Naive thymus-derived CD4-positive, alpha-beta T cell (primary cell): Measurements from ENCODE around the gene TOP1. TPM values are rescaled to one million over a fixed set of nuclear protein-coding genes. Genes with fewer than 3 reads are reported as not detected.

Experiments
- ATAC-seq: fragments of 150-1000 bp; cut with Tn5 transposase; 2 replicates; pipeline ENCODE4 v1.10.0; 2021; ENCODE audit warnings: mild to moderate bottlenecking, moderate library complexity
- CTCF ChIA-PET: fragments of 350-600 bp; sonication (Branson Sonifier 250); formaldehyde crosslinking; loops from one replicate; lab custom pipeline; 2021; ENCODE audit warnings: antibody characterized with exemption; lab: Charles Lee
- POLR2A ChIA-PET: fragments of 350-600 bp; sonication (Branson Sonifier 250); formaldehyde crosslinking; loops from one replicate; lab custom pipeline; 2021; ENCODE audit warnings: antibody characterized with exemption, inconsistent platforms; lab: Charles Lee
- DNase-seq, 9 donors: peaks; one replicate each; pipeline versions ENCODE4 v3.0.0 to v3.0.0-alpha.2; 2020 to 2022; ENCODE audit warnings: mixed read lengths in 1 of 9
- H3K27ac ChIP-seq: one replicate; pipeline ENCODE4 v1.7.0; 2013; ENCODE audit warnings: mild to moderate bottlenecking, low read depth, low read length, moderate library complexity
- H3K27me3 ChIP-seq, 2 donors: one replicate each; pipeline ENCODE4 v1.7.0; 2013; ENCODE audit warnings: low read length in 2 of 2, mild to moderate bottlenecking in 2 of 2, moderate library complexity in 2 of 2; ENCODE audit not compliant: control insufficient read depth in 2 of 2, insufficient read depth in 2 of 2
- H3K36me3 ChIP-seq, 3 experiments: 1 replicate in 2 of 3; 2 replicates in 1 of 3; pipeline ENCODE4 v1.7.0; 2013; ENCODE audit warnings: low read length in 3 of 3, mild to moderate bottlenecking in 3 of 3, moderate library complexity in 1 of 3; ENCODE audit not compliant: insufficient read depth in 3 of 3, control insufficient read depth in 2 of 3
- H3K4me1 ChIP-seq, 2 donors: one replicate each; pipeline ENCODE4 v1.7.0; 2013; ENCODE audit warnings: low read length in 2 of 2, mild to moderate bottlenecking in 2 of 2, moderate library complexity in 1 of 2; ENCODE audit not compliant: control insufficient read depth in 2 of 2, insufficient read depth in 2 of 2
- H3K4me3 ChIP-seq: 2 replicates; pipeline ENCODE4 v1.7.0; 2013; ENCODE audit warnings: mild to moderate bottlenecking, low read length
- H3K9me3 ChIP-seq, 3 experiments: 1 replicate in 2 of 3; 2 replicates in 1 of 3; pipeline ENCODE4 v1.7.0; 2013; ENCODE audit warnings: low read length in 3 of 3; ENCODE audit not compliant: control insufficient read depth in 2 of 3
- H3K27ac Mint-ChIP-seq, 9 donors: one replicate each; pipeline ENCODE4 v1.8.0; 2020 to 2022; ENCODE audit warnings: mixed read lengths in 9 of 9, mild to moderate bottlenecking in 8 of 9, moderate library complexity in 5 of 9, inconsistent platforms in 2 of 9
- H3K27me3 Mint-ChIP-seq, 5 donors: one replicate each; pipeline ENCODE4 v1.8.0; 2021 to 2022; ENCODE audit warnings: mixed read lengths in 5 of 5, mild to moderate bottlenecking in 1 of 5
- H3K36me3 Mint-ChIP-seq, 5 donors: one replicate each; pipeline ENCODE4 v1.8.0; 2020 to 2022; ENCODE audit warnings: mixed read lengths in 5 of 5, mild to moderate bottlenecking in 3 of 5, inconsistent platforms in 1 of 5
- H3K4me1 Mint-ChIP-seq, 7 donors: one replicate each; pipeline ENCODE4 v1.8.0; 2020 to 2022; ENCODE audit warnings: mixed read lengths in 7 of 7, mild to moderate bottlenecking in 3 of 7, inconsistent platforms in 1 of 7
- H3K4me3 Mint-ChIP-seq, 10 donors: one replicate each; pipeline ENCODE4 v1.8.0; 2020 to 2022; ENCODE audit warnings: mild to moderate bottlenecking in 10 of 10, mixed read lengths in 10 of 10, moderate library complexity in 6 of 10, inconsistent platforms in 2 of 10
- H3K9me3 Mint-ChIP-seq, 11 donors: one replicate each; pipeline ENCODE4 v1.8.0; 2020 to 2022; ENCODE audit warnings: mixed read lengths in 11 of 11, mild to moderate bottlenecking in 4 of 11, inconsistent platforms in 1 of 11, moderate library complexity in 1 of 11
- intact Hi-C, 2 donors: fragments of 100-400 bp; cut with micrococcal nuclease; formaldehyde crosslinking; loops; one replicate each; pipeline ENCODE4 v1.15.1; 2023
- polyA plus RNA-seq, 2 donors: library from polyadenylated mRNA; unstranded; fragments of 300-500 nt; fragmentation: Illumina TruSeq; gene quantifications; one replicate each; pipeline ENCODE4 v1.2.3, GENCODE V29; 2021
- total RNA-seq, 6 experiments: library from RNA in 5 of 6; stranded (reverse) in 5 of 6; gene quantifications; 1 replicate in 5 of 6; 2 replicates in 1 of 6; pipeline ENCODE4 v1.2.3 and lab custom pipeline; 2021 to 2026

TOP1 gene
- total and polyA plus RNA-seq, 7 experiments from 2014 or later: 10.2 to 82.8 (median 33.3) TPM

GRCh38 chr20:41158082-41158625 is 129.5 kb downstream of the TOP1 start:
- CTCF ChIA-PET: interaction anchor here (0.8 to 13.2 kb wide), 6 partner anchors 9 to 74 kb away, joined by 3 to 236 read pairs (median 8); partner anchors contain the start of gene PLCG1
- intact Hi-C loops: loop anchor here (5.0 to 10.0 kb wide), 3 partner anchors 159 to 534 kb away; partner anchors contain the start of gene ZHX3 (in 2 of the 2)
- H3K9me3 ChIP-seq: no peaks in the 10 kb centered on the region
- H3K27me3 ChIP-seq: no peaks in the 10 kb centered on the region
- peaks cover 10 to 55% (median 20%) of the 10 kb centered on the region in 5 donors for H3K36me3 Mint-ChIP-seq
- peak overlapping the region; percentile 78 to 96 (median 86) for H3K4me3 Mint-ChIP-seq
- H3K4me3 ChIP-seq: peak overlapping the region; percentile 39
- peak overlapping the region; percentile 92 to 100 (median 97) for H3K27ac Mint-ChIP-seq
- POLR2A ChIA-PET: interaction anchor here (0.7 to 30.3 kb wide), 7 partner anchors 8 to 326 kb away, joined by 3 to 604 read pairs (median 3); partner anchors contain the start of gene PLCG1
- ATAC-seq (no peak), DNase-seq (no peak)
- peaks cover 79 to 99% (median 93%) of the 10 kb centered on the region in 7 donors for H3K4me1 Mint-ChIP-seq
- peaks cover 4 to 32% (median 7%) of the 10 kb centered on the region in 3 experiments for H3K36me3 ChIP-seq
- H3K9me3 Mint-ChIP-seq: peaks cover 0 to 6% (median 0%) of the 10 kb centered on the region in 11 donors
- peak overlapping the region; percentile 82 for H3K27ac ChIP-seq
- no peaks in the 10 kb centered on the region for H3K27me3 Mint-ChIP-seq
- peaks cover 96 to 98% of the 10 kb centered on the region in 2 donors for H3K4me1 ChIP-seq

GRCh38 chr20:41159547-41159946 is 130.9 kb downstream of the TOP1 start:
- no peaks in the 10 kb centered on the region for H3K9me3 ChIP-seq
- H3K4me1 ChIP-seq: peaks cover 82 to 85% of the 10 kb centered on the region in 2 donors
- peaks cover 73 to 99% (median 93%) of the 10 kb centered on the region in 7 donors for H3K4me1 Mint-ChIP-seq
- ChIA-PET POLR2A (interaction anchor here (0.9 to 30.3 kb wide), 3 partner anchors 13 to 21 kb away, joined by 3 to 604 read pairs (median 3); partner anchors contain the start of gene PLCG1), CTCF (interaction anchor here (4.7 to 13.2 kb wide), 2 partner anchors 13 to 19 kb away, joined by 35 to 236 read pairs; partner anchors contain the start of gene PLCG1)
- H3K36me3 Mint-ChIP-seq: peaks cover 18 to 58% (median 26%) of the 10 kb centered on the region in 5 donors
- DNase-seq: no peak
- H3K4me3 ChIP-seq: peak overlapping the region; percentile 39
- intact Hi-C loops: loop anchor here (5.0 to 10.0 kb wide), 3 partner anchors 158 to 533 kb away; partner anchors contain the start of gene ZHX3 (in 2 of the 2)
- no peaks in the 10 kb centered on the region for H3K27me3 Mint-ChIP-seq
- peaks cover 0 to 6% (median 0%) of the 10 kb centered on the region in 11 donors for H3K9me3 Mint-ChIP-seq
- ATAC-seq: no peak
- H3K27me3 ChIP-seq: no peaks in the 10 kb centered on the region
- peak overlapping the region; percentile 82 for H3K27ac ChIP-seq
- H3K36me3 ChIP-seq: peaks cover 18 to 46% (median 21%) of the 10 kb centered on the region in 3 experiments
- peak overlapping the region; percentile 92 to 100 (median 97) for H3K27ac Mint-ChIP-seq
- H3K4me3 Mint-ChIP-seq: peak overlapping the region; percentile 53 to 96 (median 84)

GRCh38 chr20:41160686-41161085 is 132.1 kb downstream of the TOP1 start:
- no peak overlapping the region for H3K4me3 ChIP-seq
- POLR2A ChIA-PET: interaction anchor here (0.9 to 30.3 kb wide), 2 partner anchors 20 to 21 kb away, joined by 3 to 604 read pairs; partner anchors contain the start of gene PLCG1
- peaks cover 71 to 73% of the 10 kb centered on the region in 2 donors for H3K4me1 ChIP-seq
- intact Hi-C loops: no loop called here
- ATAC-seq (no peak), DNase-seq (no peak)
- H3K27ac ChIP-seq: peak overlapping the region; percentile 82
- peaks cover 0 to 6% (median 0%) of the 10 kb centered on the region in 11 donors for H3K9me3 Mint-ChIP-seq
- CTCF ChIA-PET: interaction anchor here (0.8 to 13.2 kb wide), 3 partner anchors 9 to 21 kb away, joined by 3 to 236 read pairs (median 35); partner anchors contain the start of gene PLCG1
- H3K27me3 ChIP-seq: no peaks in the 10 kb centered on the region
- H3K27ac Mint-ChIP-seq: peak overlapping the region; percentile 92 to 100 (median 97)
- H3K27me3 Mint-ChIP-seq: no peaks in the 10 kb centered on the region
- peaks cover 19 to 60% (median 33%) of the 10 kb centered on the region in 5 donors for H3K36me3 Mint-ChIP-seq
- no peaks in the 10 kb centered on the region for H3K9me3 ChIP-seq
- H3K4me3 Mint-ChIP-seq: peak overlapping the region; percentile 1 to 91 (median 34)
- H3K4me1 Mint-ChIP-seq: peaks cover 62 to 88% (median 82%) of the 10 kb centered on the region in 7 donors
- peaks cover 29 to 58% (median 32%) of the 10 kb centered on the region in 3 experiments for H3K36me3 ChIP-seq

GRCh38 chr20:41161886-41162285 is 133.3 kb downstream of the TOP1 start:
- H3K4me3 Mint-ChIP-seq: peak overlapping the region in 9 of 10 donors; percentile 25 to 67 (median 39)
- H3K27ac ChIP-seq: peak overlapping the region; percentile 82
- intact Hi-C loops: no loop called here
- H3K36me3 ChIP-seq: peaks cover 41 to 70% (median 44%) of the 10 kb centered on the region in 3 experiments
- H3K9me3 ChIP-seq: no peaks in the 10 kb centered on the region
- H3K27me3 ChIP-seq: no peaks in the 10 kb centered on the region
- POLR2A ChIA-PET: interaction anchor here (30.3 kb wide), 1 partner anchor 22 kb away, joined by 604 read pairs; the partner anchor contains the start of gene PLCG1
- peaks cover 0 to 5% (median 0%) of the 10 kb centered on the region in 11 donors for H3K9me3 Mint-ChIP-seq
- H3K36me3 Mint-ChIP-seq: peaks cover 24 to 65% (median 38%) of the 10 kb centered on the region in 5 donors
- no peaks in the 10 kb centered on the region for H3K27me3 Mint-ChIP-seq
- CTCF ChIA-PET: interaction anchor here (0.8 to 13.2 kb wide), 2 partner anchors 22 to 27 kb away, joined by 3 to 236 read pairs; partner anchors contain the start of gene PLCG1
- H3K4me1 ChIP-seq: peaks cover 59 to 61% of the 10 kb centered on the region in 2 donors
- DNase-seq (no peak), ATAC-seq (no peak)
- peaks cover 60 to 81% (median 76%) of the 10 kb centered on the region in 7 donors for H3K4me1 Mint-ChIP-seq
- no peak overlapping the region for H3K4me3 ChIP-seq
- H3K27ac Mint-ChIP-seq: peak overlapping the region; percentile 79 to 100 (median 94)

GRCh38 chr20:41162396-41162795 is 133.8 kb downstream of the TOP1 start:
- H3K27ac ChIP-seq: peak overlapping the region; percentile 82

GRCh38 chr20:41163821-41164220 is 135.2 kb downstream of the TOP1 start:
- Mint-ChIP-seq H3K36me3 (peaks cover 29 to 69% (median 42%) of the 10 kb centered on the region in 5 donors), H3K27me3 (no peaks in the 10 kb centered on the region), H3K4me1 (peaks cover 47 to 68% (median 64%) of the 10 kb centered on the region in 7 donors), H3K9me3 (peaks cover 0 to 1% (median 0%) of the 10 kb centered on the region in 11 donors), H3K4me3 (peak overlapping the region in 2 of 10 donors; percentile 16 to 19), H3K27ac (peak overlapping the region; percentile 51 to 97 (median 90))
- ChIA-PET CTCF (interaction anchor here (0.8 to 1.4 kb wide), 3 partner anchors 9 to 26 kb away, joined by 3 to 6 read pairs (median 3); no protein-coding TSS in a partner anchor), POLR2A (interaction anchor here (30.3 kb wide), 1 partner anchor 24 kb away, joined by 604 read pairs; the partner anchor contains the start of gene PLCG1)
- peaks cover 42 to 52% of the 10 kb centered on the region in 2 donors for H3K4me1 ChIP-seq
- no peak overlapping the region for H3K4me3 ChIP-seq
- peak overlapping the region; percentile 36 for H3K27ac ChIP-seq
- no peaks in the 10 kb centered on the region for H3K27me3 ChIP-seq
- intact Hi-C loops: no loop called here
- H3K36me3 ChIP-seq: peaks cover 55 to 89% (median 61%) of the 10 kb centered on the region in 3 experiments
- DNase-seq (no peak), ATAC-seq (no peak)
- no peaks in the 10 kb centered on the region for H3K9me3 ChIP-seq

More at GRCh38 chr20:41162396-41162795, 133.8 kb downstream of the TOP1 start:
- intact Hi-C loops: no loop called here
- Histone ChIP-seq H3K36me3 (peaks cover 46 to 75% (median 48%) of the 10 kb centered on the region in 3 experiments), H3K9me3 (no peaks in the 10 kb centered on the region), H3K27me3 (no peaks in the 10 kb centered on the region), H3K4me1 (peaks cover 56 to 59% of the 10 kb centered on the region in 2 donors), H3K4me3 (no peak overlapping the region)
- H3K4me1 Mint-ChIP-seq: peaks cover 60 to 81% (median 76%) of the 10 kb centered on the region in 7 donors
- peaks cover 0 to 1% (median 0%) of the 10 kb centered on the region in 11 donors for H3K9me3 Mint-ChIP-seq
- CTCF ChIA-PET: interaction anchor here (0.8 kb wide), 1 partner anchor 27 kb away, joined by 3 read pairs; no protein-coding TSS in a partner anchor
- peaks cover 29 to 70% (median 42%) of the 10 kb centered on the region in 5 donors for H3K36me3 Mint-ChIP-seq
- ATAC-seq: no peak
- no peak for DNase-seq
- H3K27ac Mint-ChIP-seq: peak overlapping the region in 7 of 9 donors; percentile 88 to 100 (median 94)
- peak overlapping the region in 6 of 10 donors; percentile 25 to 55 (median 40) for H3K4me3 Mint-ChIP-seq
- POLR2A ChIA-PET: interaction anchor here (30.3 kb wide), 1 partner anchor 22 kb away, joined by 604 read pairs; the partner anchor contains the start of gene PLCG1
- H3K27me3 Mint-ChIP-seq: no peaks in the 10 kb centered on the region
